ENCODE measurements around the gene GULP1.

DNA sequence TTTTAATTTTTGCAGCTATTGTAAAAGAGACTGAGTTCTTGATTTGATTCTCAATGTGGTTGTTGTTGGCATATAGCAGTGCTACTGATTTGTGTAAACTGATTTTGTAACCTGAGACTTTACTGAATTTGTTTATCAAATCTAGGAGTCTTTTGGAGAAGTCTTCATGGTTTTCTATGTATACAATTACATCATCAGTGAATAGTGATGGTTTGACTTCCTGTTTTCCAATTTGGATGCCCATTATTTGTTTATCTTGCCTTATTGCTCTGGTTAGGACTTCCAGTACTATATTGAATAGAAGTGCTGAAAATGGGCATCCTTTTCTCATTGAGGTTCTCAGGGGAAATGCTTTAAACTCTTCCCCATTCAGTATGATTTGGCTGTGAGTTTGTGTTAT is 99.7 kb downstream of the GULP1 start:
- TF ChIP-seq, protein P1, sequence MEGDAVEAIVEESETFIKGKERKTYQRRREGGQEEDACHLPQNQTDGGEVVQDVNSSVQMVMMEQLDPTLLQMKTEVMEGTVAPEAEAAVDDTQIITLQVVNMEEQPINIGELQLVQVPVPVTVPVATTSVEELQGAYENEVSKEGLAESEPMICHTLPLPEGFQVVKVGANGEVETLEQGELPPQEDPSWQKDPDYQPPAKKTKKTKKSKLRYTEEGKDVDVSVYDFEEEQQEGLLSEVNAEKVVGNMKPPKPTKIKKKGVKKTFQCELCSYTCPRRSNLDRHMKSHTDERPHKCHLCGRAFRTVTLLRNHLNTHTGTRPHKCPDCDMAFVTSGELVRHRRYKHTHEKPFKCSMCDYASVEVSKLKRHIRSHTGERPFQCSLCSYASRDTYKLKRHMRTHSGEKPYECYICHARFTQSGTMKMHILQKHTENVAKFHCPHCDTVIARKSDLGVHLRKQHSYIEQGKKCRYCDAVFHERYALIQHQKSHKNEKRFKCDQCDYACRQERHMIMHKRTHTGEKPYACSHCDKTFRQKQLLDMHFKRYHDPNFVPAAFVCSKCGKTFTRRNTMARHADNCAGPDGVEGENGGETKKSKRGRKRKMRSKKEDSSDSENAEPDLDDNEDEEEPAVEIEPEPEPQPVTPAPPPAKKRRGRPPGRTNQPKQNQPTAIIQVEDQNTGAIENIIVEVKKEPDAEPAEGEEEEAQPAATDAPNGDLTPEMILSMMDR (IDR thresholded peaks at IDR 0.05; ENCODE audit: low read depth, low read length, poor library complexity, severe bottlenecking): no peak
- no peak for TF ChIP-seq EZH2phosphoT487 (IDR thresholded peaks at IDR 0.05; ENCODE audit: borderline replicate concordance, low read length)
